ENCODE data around the gene FBXO47. TPM values are rescaled to one million over a fixed set of nuclear protein-coding genes. Genes with fewer than 3 reads are reported as not detected.

Gene FBXO47
- total RNA-seq, 1 donor from 2014 or later: not detected

DNA sequence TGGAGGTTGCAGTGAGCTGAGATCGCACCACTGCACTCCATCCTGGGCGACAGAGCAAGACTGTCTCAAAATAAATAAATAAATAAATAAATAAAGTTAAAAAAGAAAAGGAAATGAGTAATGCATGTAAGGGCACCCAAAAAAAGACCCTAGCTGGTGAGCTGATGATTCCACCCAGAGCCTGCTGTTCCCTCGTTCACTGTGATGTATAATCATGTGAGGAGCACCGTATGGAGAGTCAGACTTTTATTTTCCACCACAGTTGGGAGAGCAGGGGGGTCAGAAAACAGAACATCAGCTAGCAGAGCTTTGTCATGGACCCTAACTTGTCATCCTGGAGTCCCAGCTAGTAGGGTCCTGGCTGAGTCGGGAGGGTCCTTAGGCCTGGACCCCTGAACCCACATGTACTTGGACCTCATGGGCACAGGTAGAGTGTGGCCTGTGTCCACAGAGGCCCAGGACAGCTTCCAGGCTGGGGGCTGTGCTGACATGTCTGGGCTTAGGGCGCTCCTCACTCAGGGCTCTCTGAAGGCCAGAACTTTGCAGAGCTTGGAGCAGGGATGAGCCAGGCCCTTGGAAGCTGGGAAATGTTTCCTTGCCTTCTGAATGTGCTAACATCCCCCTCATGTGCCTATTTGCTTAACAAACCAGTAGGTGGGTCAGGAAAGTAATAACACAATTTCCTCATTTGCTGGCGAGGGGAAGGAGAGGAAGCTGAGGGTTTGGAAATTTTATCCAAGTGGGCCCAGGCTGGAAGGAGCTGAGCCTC, 60.6 kb downstream of the FBXO47 start:
- H3K27ac Mint-ChIP-seq: no peak overlapping the region
- peaks cover 19% of the 10 kb centered on the region for H3K36me3 Mint-ChIP-seq
- no peaks in the 10 kb centered on the region for H3K4me1 Mint-ChIP-seq
- H3K9me3 Mint-ChIP-seq: no peaks in the 10 kb centered on the region
- TF ChIP-seq, protein P1, sequence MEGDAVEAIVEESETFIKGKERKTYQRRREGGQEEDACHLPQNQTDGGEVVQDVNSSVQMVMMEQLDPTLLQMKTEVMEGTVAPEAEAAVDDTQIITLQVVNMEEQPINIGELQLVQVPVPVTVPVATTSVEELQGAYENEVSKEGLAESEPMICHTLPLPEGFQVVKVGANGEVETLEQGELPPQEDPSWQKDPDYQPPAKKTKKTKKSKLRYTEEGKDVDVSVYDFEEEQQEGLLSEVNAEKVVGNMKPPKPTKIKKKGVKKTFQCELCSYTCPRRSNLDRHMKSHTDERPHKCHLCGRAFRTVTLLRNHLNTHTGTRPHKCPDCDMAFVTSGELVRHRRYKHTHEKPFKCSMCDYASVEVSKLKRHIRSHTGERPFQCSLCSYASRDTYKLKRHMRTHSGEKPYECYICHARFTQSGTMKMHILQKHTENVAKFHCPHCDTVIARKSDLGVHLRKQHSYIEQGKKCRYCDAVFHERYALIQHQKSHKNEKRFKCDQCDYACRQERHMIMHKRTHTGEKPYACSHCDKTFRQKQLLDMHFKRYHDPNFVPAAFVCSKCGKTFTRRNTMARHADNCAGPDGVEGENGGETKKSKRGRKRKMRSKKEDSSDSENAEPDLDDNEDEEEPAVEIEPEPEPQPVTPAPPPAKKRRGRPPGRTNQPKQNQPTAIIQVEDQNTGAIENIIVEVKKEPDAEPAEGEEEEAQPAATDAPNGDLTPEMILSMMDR (IDR thresholded peaks at IDR 0.05; ENCODE audit: unreplicated experiment): no peak
- H3K27me3 Mint-ChIP-seq (ENCODE audit: low read depth): no peaks in the 10 kb centered on the region
- DNase-seq (ENCODE audit: low spot score in 2 of 2, unreplicated experiment in 2 of 2): no peak
- H3K4me3 Mint-ChIP-seq: no peak overlapping the region

DNA sequence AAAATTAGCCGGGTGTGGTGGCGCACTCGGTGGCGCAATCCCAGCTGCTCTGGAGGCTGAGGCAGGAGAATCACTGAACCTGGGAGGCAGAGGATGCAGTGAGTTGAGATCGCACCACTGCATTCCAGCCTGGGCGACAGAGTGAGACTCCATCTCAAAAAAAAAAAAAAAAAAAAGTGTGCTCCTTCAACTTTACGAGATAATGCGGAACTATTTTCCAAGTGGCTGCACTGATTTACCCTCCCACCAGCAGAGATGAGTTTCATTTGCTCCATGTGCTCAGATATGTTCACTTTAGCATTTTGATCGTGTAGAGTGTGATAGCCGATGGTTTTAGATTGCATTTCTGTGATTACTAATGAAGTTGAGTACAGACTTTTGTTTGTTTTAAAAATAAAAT, 61.8 kb downstream of the FBXO47 start:
- H3K4me1 Mint-ChIP-seq: peaks cover 8% of the 10 kb centered on the region
- no peaks in the 10 kb centered on the region for H3K9me3 Mint-ChIP-seq
- no peaks in the 10 kb centered on the region for H3K27me3 Mint-ChIP-seq (ENCODE audit: low read depth)
- no peak for DNase-seq (ENCODE audit: low spot score in 2 of 2, unreplicated experiment in 2 of 2)
- TF ChIP-seq, protein P1 (IDR thresholded peaks at IDR 0.05; ENCODE audit: unreplicated experiment): no peak
- H3K36me3 Mint-ChIP-seq: peaks cover 19% of the 10 kb centered on the region
- H3K4me3 Mint-ChIP-seq: no peak overlapping the region
- no peak overlapping the region for H3K27ac Mint-ChIP-seq

DNA sequence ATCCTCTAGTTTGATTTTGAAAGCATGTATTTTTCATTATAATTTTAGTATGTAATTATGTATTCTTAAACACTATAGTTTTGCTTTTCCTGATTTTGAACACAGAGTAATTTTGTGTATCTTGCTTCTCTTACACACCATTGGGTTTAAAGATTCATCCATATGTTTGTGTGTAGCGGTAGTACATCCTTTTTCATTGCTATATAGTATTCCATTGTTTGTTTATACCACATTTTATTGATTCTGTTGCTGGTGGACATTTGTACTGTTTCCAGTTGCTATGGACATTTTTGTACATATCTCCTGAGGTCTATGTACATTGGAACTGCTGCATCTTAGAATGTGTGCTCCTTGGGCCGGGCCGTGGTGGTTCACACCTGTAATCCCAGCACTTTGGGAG, 62.3 kb downstream of the FBXO47 start:
- H3K4me1 Mint-ChIP-seq: peaks cover 8% of the 10 kb centered on the region
- no peak overlapping the region for H3K4me3 Mint-ChIP-seq
- no peaks in the 10 kb centered on the region for H3K27me3 Mint-ChIP-seq (ENCODE audit: low read depth)
- no peaks in the 10 kb centered on the region for H3K9me3 Mint-ChIP-seq
- H3K36me3 Mint-ChIP-seq: peaks cover 19% of the 10 kb centered on the region
- DNase-seq (ENCODE audit: low spot score in 2 of 2, unreplicated experiment in 2 of 2): no peak
- TF ChIP-seq, protein P1 (IDR thresholded peaks at IDR 0.05; ENCODE audit: unreplicated experiment): no peak
- H3K27ac Mint-ChIP-seq: no peak overlapping the region

DNA sequence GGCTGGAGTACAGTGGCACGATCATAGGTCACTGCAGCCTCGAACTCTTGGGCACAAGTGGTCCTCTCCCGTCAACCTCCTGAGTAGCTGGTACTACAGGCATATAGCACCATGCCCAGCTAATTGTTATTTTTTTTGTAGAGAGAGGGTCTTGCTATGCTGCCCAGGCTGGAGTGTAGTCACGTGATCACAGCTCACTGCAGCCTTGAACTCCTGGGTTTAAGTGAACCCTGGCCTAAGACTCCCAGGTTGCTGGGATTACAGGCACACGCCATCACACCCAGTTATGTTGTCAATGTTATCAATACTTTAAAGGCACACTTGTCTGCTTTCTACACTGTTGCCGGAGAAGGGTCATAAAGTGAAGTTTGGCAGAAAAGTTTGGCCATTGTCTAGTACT, 63.8 kb downstream of the FBXO47 start:
- DNase-seq (ENCODE audit: low spot score in 2 of 2, unreplicated experiment in 2 of 2): no peak
- H3K9me3 Mint-ChIP-seq: no peaks in the 10 kb centered on the region
- TF ChIP-seq, protein P1 (IDR thresholded peaks at IDR 0.05; ENCODE audit: unreplicated experiment): no peak
- H3K4me1 Mint-ChIP-seq: peaks cover 8% of the 10 kb centered on the region
- no peak overlapping the region for H3K4me3 Mint-ChIP-seq
- H3K27me3 Mint-ChIP-seq (ENCODE audit: low read depth): no peaks in the 10 kb centered on the region
- peaks cover 29% of the 10 kb centered on the region for H3K36me3 Mint-ChIP-seq
- no peak overlapping the region for H3K27ac Mint-ChIP-seq

DNA sequence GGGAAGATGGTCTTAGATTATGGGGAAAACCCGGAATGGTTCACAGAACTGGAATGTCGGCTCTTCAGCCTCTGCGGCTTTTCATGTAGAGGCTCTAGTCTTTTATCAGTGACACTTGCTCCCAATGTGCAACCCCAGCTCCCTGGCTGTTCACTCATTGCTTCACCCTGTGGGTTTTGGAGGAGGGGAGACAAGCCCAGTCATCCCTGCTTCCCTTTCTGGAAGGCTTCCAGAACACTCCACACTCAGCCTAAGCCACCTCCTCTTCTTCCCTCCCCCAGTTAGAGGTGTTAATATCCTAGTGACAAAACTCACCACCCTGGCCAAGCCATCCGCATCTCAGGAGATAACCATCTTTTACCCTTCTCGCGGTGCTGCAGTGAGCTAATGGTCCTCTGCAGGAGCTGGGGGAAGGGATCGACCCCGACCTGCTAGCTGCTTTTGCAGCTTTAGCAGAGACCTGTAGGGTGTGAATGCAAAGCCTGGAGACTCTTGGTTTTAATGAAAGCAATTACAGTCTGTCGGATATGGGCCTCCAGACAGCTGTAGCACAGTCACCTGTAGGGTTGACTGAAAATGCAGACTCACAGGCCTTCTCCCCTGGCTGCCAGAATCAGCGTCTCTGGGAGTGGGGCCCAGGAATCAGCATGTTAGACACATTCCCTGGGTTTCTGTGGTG, 66.1 kb downstream of the FBXO47 start:
- DNase-seq (ENCODE audit: low spot score in 2 of 2, unreplicated experiment in 2 of 2): no peak
- H3K27ac Mint-ChIP-seq: peak overlapping the region; percentile 69
- TF ChIP-seq, protein P1 (IDR thresholded peaks at IDR 0.05; ENCODE audit: unreplicated experiment): no peak
- peaks cover 8% of the 10 kb centered on the region for H3K4me1 Mint-ChIP-seq
- no peaks in the 10 kb centered on the region for H3K9me3 Mint-ChIP-seq
- H3K27me3 Mint-ChIP-seq (ENCODE audit: low read depth): no peaks in the 10 kb centered on the region
- peaks cover 34% of the 10 kb centered on the region for H3K36me3 Mint-ChIP-seq
- no peak overlapping the region for H3K4me3 Mint-ChIP-seq
